BLaER1 (cell line): ENCODE results near the gene HECTD4.
"Not testable (repeated sequence)": the region's sequence is repeated elsewhere in the genome, so short reads cannot be mapped to it uniquely, and the experiment has no call there.

ENCODE experiments used
- H3K27ac ChIP-seq: shearing (Covaris generic); formaldehyde crosslinking; 2 replicates; pipeline ENCODE4 v1.8.1; 2022
- H3K27me3 ChIP-seq: shearing (Covaris generic); formaldehyde crosslinking; 2 replicates; pipeline ENCODE4 v1.8.1; 2022
- H3K36me3 ChIP-seq: shearing (Covaris generic); formaldehyde crosslinking; 2 replicates; pipeline ENCODE4 v1.8.1; 2022
- H3K4me1 ChIP-seq: shearing (Covaris generic); formaldehyde crosslinking; 2 replicates; pipeline ENCODE4 v1.8.1; 2022
- H3K4me2 ChIP-seq: shearing (Covaris generic); formaldehyde crosslinking; 2 replicates; pipeline ENCODE4 v1.8.1; 2022
- H3K4me3 ChIP-seq: shearing (Covaris generic); formaldehyde crosslinking; 2 replicates; pipeline ENCODE4 v1.8.1; 2022
- H3K9ac ChIP-seq: shearing (Covaris generic); formaldehyde crosslinking; 2 replicates; pipeline ENCODE4 v1.8.1; 2022
- H3K9me3 ChIP-seq: shearing (Covaris generic); formaldehyde crosslinking; 2 replicates; pipeline ENCODE4 v1.8.1; 2022
- H4K20me1 ChIP-seq: shearing (Covaris generic); formaldehyde crosslinking; 2 replicates; pipeline ENCODE4 v1.8.1; 2022
- Cebpa-rat ChIP-seq: shearing (Covaris generic); IDR thresholded peaks from 2 replicates; pipeline ENCODE4 v1.8.1; 2022

HECTD4 gene

DNA sequence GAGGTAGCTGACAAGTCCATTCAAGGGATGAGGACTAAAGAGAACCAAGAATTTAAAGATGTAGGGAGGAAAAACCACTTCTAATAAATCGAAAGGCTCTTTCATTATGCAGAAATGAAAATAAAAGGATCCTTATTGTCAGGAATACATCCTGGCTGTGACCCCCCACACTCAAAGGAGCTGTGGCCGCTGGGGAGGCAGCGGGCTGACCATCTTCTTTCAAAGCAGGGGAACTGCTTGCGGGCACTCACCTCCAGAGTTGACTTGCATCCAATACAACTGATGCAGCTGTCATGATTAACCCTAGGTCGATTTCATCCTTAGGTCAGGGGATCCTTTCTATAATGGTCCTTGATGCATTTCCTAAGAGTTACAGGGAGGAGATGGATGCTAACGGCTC is 221.6 kb downstream of the HECTD4 start:
- no peaks in the 10 kb centered on the region for H3K27me3 ChIP-seq
- H3K4me3 ChIP-seq = no peak overlapping the region
- H3K4me2 ChIP-seq = no peak overlapping the region
- no peak for TF ChIP-seq Cebpa-rat
- no peaks in the 10 kb centered on the region for H3K4me1 ChIP-seq
- H3K27ac ChIP-seq = no peak overlapping the region
- peaks cover 76% of the 10 kb centered on the region for H3K36me3 ChIP-seq
- H3K9ac ChIP-seq = no peak overlapping the region
- H3K9me3 ChIP-seq = peaks cover 18% of the 10 kb centered on the region; the same call in 1 of the 2 replicates
- no peaks in the 10 kb centered on the region for H4K20me1 ChIP-seq

DNA sequence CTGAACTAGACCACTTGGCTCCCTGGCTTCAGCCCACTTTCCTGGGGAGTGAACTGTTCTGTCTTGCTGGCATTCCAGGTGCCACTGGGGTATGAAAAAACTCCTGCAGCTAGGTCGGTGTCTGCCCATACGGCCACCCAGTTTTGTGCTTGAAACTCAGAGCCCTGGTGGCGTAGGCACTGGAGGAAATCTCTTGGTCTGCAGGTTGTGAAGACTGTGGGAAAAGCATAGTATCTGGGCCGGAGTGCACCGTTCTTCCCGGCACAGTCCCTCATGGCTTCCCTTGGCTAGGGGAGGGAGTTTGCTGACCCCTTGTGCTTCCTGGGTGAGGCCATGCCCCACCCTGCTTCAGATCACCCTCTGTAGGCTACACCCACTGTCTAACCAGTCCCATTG is 223.1 kb downstream of the HECTD4 start:
- H3K4me2 ChIP-seq = no peak overlapping the region
- H3K9ac ChIP-seq = no peak overlapping the region
- TF ChIP-seq Cebpa-rat = no peak
- H4K20me1 ChIP-seq = no peaks in the 10 kb centered on the region
- no peak overlapping the region for H3K27ac ChIP-seq
- H3K9me3 ChIP-seq = peaks cover 18% of the 10 kb centered on the region; the same call in 1 of the 2 replicates
- H3K36me3 ChIP-seq = peaks cover 78% of the 10 kb centered on the region
- H3K4me3 ChIP-seq = no peak overlapping the region
- H3K27me3 ChIP-seq = no peaks in the 10 kb centered on the region
- H3K4me1 ChIP-seq = no peaks in the 10 kb centered on the region

DNA sequence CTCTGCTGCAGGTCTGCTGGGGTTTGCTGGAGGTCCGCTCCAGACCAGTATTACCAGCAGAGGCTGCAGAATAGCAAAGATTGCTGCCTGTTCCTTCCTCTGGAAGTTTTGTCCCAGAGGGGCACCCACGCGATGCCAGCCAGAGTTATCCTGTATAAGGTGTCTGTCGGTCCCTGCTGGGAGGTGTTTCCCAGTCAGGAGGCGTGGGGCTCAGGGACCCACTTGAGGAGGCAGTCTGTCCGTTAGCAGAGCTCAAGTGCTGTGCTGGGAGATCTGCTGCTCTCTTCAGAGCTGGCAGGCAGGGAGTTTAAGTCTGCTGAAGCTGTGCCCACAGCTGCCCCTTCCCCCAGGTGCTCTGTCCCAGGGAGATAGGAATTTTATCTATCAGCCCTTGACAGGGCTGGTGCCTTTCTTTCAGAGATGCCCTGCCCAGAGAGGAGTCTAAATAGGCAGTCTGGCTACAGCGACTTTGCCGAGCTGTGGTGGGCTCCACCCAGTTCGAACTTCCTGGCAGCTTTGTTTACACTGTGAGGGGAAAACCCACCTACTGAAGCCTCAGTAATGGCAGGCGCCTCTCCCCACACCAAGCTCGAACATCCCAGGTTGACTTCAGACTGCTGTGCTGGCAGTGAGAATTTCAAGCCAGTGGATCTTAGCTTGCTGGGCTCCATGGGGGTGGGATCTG is 223.6 kb downstream of the HECTD4 start:
- not testable (repeated sequence) for H3K27me3 ChIP-seq, H3K27ac ChIP-seq, H3K4me3 ChIP-seq, H3K4me1 ChIP-seq, H3K4me2 ChIP-seq, H3K9ac ChIP-seq, H4K20me1 ChIP-seq
- Histone ChIP-seq H3K36me3 (peaks cover 78% of the 10 kb centered on the region), H3K9me3 (peaks cover 18% of the 10 kb centered on the region; the same call in 1 of the 2 replicates)

DNA sequence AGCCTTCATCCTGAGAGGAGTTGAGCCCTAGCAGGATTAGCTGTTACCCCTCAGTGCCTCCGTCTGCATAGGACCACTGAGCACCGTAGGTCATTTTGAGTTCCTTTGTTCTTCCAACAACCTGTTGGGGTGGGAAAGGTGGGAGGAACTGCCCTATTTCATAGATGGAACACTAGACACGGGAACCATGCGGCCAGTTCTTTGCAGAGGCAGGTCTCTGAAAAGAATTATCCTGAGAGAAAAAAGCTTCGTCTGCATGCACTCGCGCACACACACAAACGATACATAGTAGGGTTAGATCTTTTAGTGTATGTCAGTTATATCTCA is 228.4 kb downstream of the HECTD4 start:
- H3K9me3 ChIP-seq = peaks cover 10% of the 10 kb centered on the region; the same call in 1 of the 2 replicates

DNA sequence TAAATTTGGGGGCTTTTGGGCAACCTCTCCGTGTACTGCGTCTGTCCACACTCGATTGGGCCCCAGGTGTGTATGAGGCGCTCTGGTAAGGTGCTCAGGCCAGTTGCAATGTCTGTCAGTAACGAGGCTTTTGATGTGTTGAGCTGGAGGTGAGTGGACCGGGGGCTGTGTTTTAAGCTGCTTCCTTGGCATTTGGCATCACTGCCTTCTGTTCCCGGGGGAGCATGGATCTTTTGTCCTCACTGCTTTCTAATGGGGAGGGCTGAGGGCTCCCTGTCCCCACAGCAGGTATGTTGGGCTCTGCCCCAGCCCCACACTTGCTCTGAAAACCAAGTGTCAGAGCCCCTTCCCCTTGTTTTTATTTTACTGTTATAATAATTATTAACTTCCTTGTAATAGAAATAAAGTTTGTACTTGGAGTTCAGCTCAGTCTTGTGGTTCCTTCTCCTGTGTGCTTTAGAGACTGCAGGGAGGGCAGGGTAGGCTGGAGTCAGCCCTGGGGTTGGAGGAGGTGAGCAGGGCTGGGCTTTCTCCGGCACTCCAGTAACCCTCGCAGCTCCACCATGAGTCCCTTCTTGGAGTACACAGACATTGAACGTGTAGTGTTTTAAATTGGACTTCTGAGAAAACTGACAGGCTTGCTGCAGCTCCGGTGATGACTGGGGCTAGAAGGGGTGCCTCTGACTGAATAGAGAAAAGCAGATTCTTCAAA is 228.9 kb downstream of the HECTD4 start:
- H3K4me1 ChIP-seq = peaks cover 10% of the 10 kb centered on the region
- no peak for TF ChIP-seq Cebpa-rat
- H4K20me1 ChIP-seq = no peaks in the 10 kb centered on the region
- H3K36me3 ChIP-seq = peaks cover 78% of the 10 kb centered on the region
- H3K4me2 ChIP-seq = no peak overlapping the region
- H3K27me3 ChIP-seq = no peaks in the 10 kb centered on the region
- peaks cover 5% of the 10 kb centered on the region; the same call in 1 of the 2 replicates for H3K9me3 ChIP-seq
- no peak overlapping the region for H3K9ac ChIP-seq
- H3K27ac ChIP-seq = no peak overlapping the region
- H3K4me3 ChIP-seq = no peak overlapping the region

More for the DNA sequence above, 228.4 kb downstream of the HECTD4 start:
- Histone ChIP-seq H3K4me1 (peaks cover 10% of the 10 kb centered on the region), H3K9ac (no peak overlapping the region), H4K20me1 (no peaks in the 10 kb centered on the region), H3K36me3 (peaks cover 78% of the 10 kb centered on the region), H3K27me3 (no peaks in the 10 kb centered on the region), H3K27ac (no peak overlapping the region), H3K4me2 (no peak overlapping the region), H3K4me3 (no peak overlapping the region)
- TF ChIP-seq Cebpa-rat = no peak

DNA sequence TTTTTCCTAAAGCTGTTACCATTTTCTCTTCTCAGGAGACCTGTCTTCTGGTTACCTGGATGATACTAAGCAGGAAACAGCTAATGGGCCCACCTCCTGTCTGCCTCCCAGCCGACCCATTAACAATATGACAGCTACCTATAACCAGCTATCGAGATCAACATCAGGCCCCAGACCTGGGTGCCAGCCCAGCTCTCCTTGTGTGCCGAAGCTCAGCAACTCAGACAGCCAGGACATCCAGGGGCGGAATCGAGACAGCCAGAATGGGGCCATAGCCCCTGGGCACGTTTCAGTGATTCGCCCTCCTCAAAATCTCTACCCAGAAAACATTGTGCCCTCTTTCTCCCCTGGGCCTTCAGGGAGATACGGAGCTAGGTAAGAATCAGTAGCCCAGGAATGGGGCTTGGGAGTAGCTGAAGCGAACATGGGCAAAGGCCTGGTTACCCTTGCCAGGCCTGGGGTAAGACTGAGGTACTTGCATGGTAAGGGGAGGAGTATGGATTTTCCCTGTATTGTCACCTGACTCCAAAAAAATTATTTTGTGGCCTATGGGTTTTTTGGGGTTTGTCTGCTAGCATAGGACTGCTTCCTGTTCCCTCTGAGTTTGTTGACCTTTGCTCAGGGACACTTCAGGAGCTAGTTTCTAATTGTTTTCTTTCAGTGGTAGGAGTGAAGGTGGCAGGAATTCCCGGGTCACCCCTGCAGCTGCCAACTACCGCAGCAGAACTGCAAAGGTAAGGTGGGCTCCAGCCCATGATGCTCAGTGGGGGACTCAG is 230.3 kb downstream of the HECTD4 start:
- Histone ChIP-seq H3K4me2 (no peak overlapping the region), H4K20me1 (no peaks in the 10 kb centered on the region), H3K27me3 (no peaks in the 10 kb centered on the region), H3K9me3 (no peaks in the 10 kb centered on the region), H3K9ac (no peak overlapping the region), H3K4me1 (peaks cover 10% of the 10 kb centered on the region), H3K4me3 (no peak overlapping the region), H3K36me3 (peaks cover 82% of the 10 kb centered on the region), H3K27ac (no peak overlapping the region)
- no peak for TF ChIP-seq Cebpa-rat

DNA sequence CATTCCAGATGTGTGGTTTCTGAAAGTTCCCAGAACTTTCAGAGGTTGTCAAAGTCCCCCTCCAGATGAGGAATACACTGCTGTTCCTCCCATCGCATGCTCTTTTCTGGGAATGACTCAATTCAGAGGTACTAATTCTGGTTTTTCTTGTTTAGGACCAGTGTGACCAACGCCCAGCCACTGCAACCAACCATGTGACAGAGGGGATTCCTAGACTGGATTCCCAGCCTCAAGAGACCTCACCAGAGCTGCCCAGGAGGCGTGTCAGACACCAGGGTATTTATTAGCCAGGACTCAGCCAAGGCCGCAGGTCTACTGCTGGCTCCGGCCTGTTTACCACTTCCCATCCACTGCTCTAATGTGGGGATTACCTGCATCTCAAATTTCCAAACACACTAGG is 232.6 kb downstream of the HECTD4 start:
- TF ChIP-seq Cebpa-rat = no peak
- no peak overlapping the region for H3K4me2 ChIP-seq
- H3K9me3 ChIP-seq = no peaks in the 10 kb centered on the region
- H4K20me1 ChIP-seq = no peaks in the 10 kb centered on the region
- no peak overlapping the region for H3K9ac ChIP-seq
- no peaks in the 10 kb centered on the region for H3K27me3 ChIP-seq
- no peak overlapping the region for H3K27ac ChIP-seq
- peaks cover 10% of the 10 kb centered on the region for H3K4me1 ChIP-seq
- peaks cover 95% of the 10 kb centered on the region for H3K36me3 ChIP-seq
- H3K4me3 ChIP-seq = no peak overlapping the region

DNA sequence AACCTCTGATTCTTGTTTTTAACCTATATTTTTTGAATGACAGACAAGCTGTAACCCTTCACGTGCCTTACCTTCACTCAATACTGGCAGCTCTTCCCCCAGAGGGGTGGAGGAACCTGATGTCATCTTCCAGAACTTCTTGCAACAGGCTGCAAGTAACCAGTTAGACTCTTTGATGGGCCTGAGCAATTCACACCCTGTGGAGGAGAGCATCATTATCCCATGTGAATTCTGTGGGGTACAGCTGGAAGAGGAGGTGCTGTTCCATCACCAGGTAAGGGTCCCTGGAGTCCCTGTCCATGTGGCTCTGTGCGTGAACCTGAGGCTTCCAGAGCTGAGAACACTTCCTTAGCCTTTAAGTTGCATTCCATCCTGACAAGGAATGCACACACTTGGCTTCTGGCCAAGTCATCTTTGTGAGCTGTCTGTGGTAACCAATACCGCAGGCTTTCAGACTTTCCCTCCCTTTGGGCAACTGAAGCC is 234.2 kb downstream of the HECTD4 start:
- Histone ChIP-seq H3K9ac (no peak overlapping the region), H4K20me1 (no peaks in the 10 kb centered on the region), H3K4me1 (peaks cover 10% of the 10 kb centered on the region), H3K9me3 (no peaks in the 10 kb centered on the region), H3K27ac (no peak overlapping the region), H3K36me3 (peaks cover 95% of the 10 kb centered on the region), H3K4me2 (no peak overlapping the region), H3K4me3 (no peak overlapping the region), H3K27me3 (no peaks in the 10 kb centered on the region)
- no peak for TF ChIP-seq Cebpa-rat

DNA sequence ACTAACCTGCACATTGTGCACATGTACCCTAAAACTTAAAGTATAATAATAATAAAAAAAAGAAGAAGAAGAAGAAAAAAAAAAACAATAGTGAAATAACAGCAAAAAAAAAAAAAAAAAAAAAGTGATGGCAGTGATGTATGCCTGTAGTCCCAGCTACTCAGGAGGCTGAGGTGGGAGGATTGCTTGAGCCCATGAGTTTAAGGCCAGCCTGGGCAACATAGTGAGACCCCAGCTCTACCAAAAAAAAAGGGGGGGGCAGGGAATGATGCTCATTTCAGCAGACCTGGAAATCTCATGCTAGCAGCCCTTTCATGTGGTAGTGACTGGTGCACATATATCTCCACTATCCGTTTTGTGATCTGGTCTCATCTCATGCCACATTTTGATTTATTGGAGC is 236.1 kb downstream of the HECTD4 start:
- H3K27me3 ChIP-seq = no peaks in the 10 kb centered on the region
- no peak overlapping the region for H3K4me2 ChIP-seq
- no peak overlapping the region for H3K9ac ChIP-seq
- no peaks in the 10 kb centered on the region for H3K9me3 ChIP-seq
- no peak overlapping the region for H3K27ac ChIP-seq
- no peaks in the 10 kb centered on the region for H3K4me1 ChIP-seq
- H4K20me1 ChIP-seq = no peaks in the 10 kb centered on the region
- H3K4me3 ChIP-seq = no peak overlapping the region
- no peak for TF ChIP-seq Cebpa-rat
- H3K36me3 ChIP-seq = peaks cover 95% of the 10 kb centered on the region

DNA sequence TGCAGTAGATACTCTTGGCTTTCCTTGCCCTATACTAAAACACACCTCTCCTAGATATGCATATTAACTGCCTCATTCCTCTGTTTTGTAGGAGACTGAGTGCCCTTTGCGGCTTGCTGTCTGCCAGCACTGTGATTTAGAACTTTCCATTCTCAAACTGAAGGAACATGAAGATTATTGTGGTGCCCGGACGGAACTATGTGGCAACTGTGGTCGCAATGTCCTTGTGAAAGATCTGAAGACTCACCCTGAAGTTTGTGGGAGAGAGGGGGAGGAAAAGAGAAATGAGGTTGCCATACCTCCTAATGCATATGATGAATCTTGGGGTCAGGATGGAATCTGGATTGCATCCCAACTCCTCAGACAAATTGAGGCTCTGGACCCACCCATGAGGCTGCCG is 241.5 kb downstream of the HECTD4 start:
- H3K9ac ChIP-seq = no peak overlapping the region
- H3K27me3 ChIP-seq = no peaks in the 10 kb centered on the region
- no peak overlapping the region for H3K4me2 ChIP-seq
- H3K9me3 ChIP-seq = no peaks in the 10 kb centered on the region
- H3K36me3 ChIP-seq = peaks cover 100% of the 10 kb centered on the region
- H3K27ac ChIP-seq = no peak overlapping the region
- no peak for TF ChIP-seq Cebpa-rat
- no peaks in the 10 kb centered on the region for H3K4me1 ChIP-seq
- no peak overlapping the region for H3K4me3 ChIP-seq
- H4K20me1 ChIP-seq = no peaks in the 10 kb centered on the region
